SJSA1 (cell line): ENCODE data around the gene RASA3. TPM values are rescaled to one million over a fixed set of nuclear protein-coding genes. Genes with fewer than 3 reads are reported as not detected.

ENCODE experiments used
- DNase-seq, 2 experiments: peaks; one replicate each; pipeline ENCODE4 v3.0.0-alpha.2; 2015 to 2020; ENCODE audit warnings: low spot score in 2 of 2, low read depth in 1 of 2
- H3K27ac ChIP-seq: fragments of 250-450 bp; sonication (Bioruptor Pico); 2 replicates; pipeline ENCODE4 v1.5.1; 2020; ENCODE audit warnings: mild to moderate bottlenecking, moderate library complexity
- H3K27me3 ChIP-seq: fragments of 250-450 bp; sonication (Bioruptor Pico); replicated peaks from 2 replicates; pipeline ENCODE4 v1.5.1; 2020; ENCODE audit warnings: mild to moderate bottlenecking, moderate library complexity
- H3K36me3 ChIP-seq: fragments of 250-450 bp; sonication (Bioruptor Pico); 2 replicates; pipeline ENCODE4 v1.5.1; 2020; ENCODE audit warnings: mild to moderate bottlenecking
- H3K4me1 ChIP-seq: fragments of 250-450 bp; sonication (Bioruptor Pico); replicated peaks from 2 replicates; pipeline ENCODE4 v1.6.1; 2021; ENCODE audit warnings: mild to moderate bottlenecking
- H3K4me3 ChIP-seq: fragments of 250-450 bp; sonication (Bioruptor Pico); 2 replicates; pipeline ENCODE4 v1.5.1; 2020; ENCODE audit warnings: mild to moderate bottlenecking
- H3K9me3 ChIP-seq: fragments of 250-450 bp; sonication (Bioruptor Pico); replicated peaks from 2 replicates; pipeline ENCODE4 v1.5.1; 2020; ENCODE audit warnings: mild to moderate bottlenecking
- total RNA-seq: library from RNA; depleted of rRNA; stranded (reverse); fragments of >200 nt; shearing (Covaris generic); gene quantifications from 2 replicates; pipeline ENCODE4 v1.2.3, GENCODE V29; 2014; rRNA removed

RASA3 gene
- total RNA-seq, 1 experiment from 2014 or later: 19.8 TPM

GRCh38 chr13:113930671-113931637, 201.5 kb downstream of the RASA3 start:
- peaks cover 31% of the 10 kb centered on the region for H3K4me1 ChIP-seq
- 0 out of 2 replicates have a peak, but pooled peaks cover 3% of the 10 kb centered on the region for H3K9me3 ChIP-seq
- no peaks in the 10 kb centered on the region for H3K27me3 ChIP-seq
- H3K4me3 ChIP-seq: no peak overlapping the region
- no peaks in the 10 kb centered on the region for H3K36me3 ChIP-seq
- DNase-seq: no peak
- no peak overlapping the region for H3K27ac ChIP-seq

GRCh38 chr13:113929628-113930615, 202.5 kb downstream of the RASA3 start:
- peaks cover 31% of the 10 kb centered on the region for H3K4me1 ChIP-seq
- no peak overlapping the region for H3K4me3 ChIP-seq
- H3K36me3 ChIP-seq: no peaks in the 10 kb centered on the region
- H3K27ac ChIP-seq: no peak overlapping the region
- 0 out of 2 replicates have a peak, but pooled peaks cover 3% of the 10 kb centered on the region for H3K9me3 ChIP-seq
- no peaks in the 10 kb centered on the region for H3K27me3 ChIP-seq
- peak in 1 of 2 experiments; percentile 28 for DNase-seq

- no peaks in the 10 kb centered on the region for H3K36me3 ChIP-seq
- DNase-seq: peak; percentile 57 to 67
- H3K4me3 ChIP-seq: no peak overlapping the region
- H3K27me3 ChIP-seq: no peaks in the 10 kb centered on the region
- no peak overlapping the region for H3K27ac ChIP-seq
- H3K9me3 ChIP-seq: 0 out of 2 replicates have a peak, but pooled peaks cover 3% of the 10 kb centered on the region
- peaks cover 31% of the 10 kb centered on the region for H3K4me1 ChIP-seq
These were observed 203.5 kb downstream of the RASA3 start for GRCh38 chr13:113928685-113929627.

Other genes with a start within 250 kb of the RASA3 start
- gene C13orf46, start 158.5 kb downstream of the RASA3 start, total RNA-seq: not detected in 2 replicates
- gene CFAP97D2, start 46.6 kb upstream of the RASA3 start, total RNA-seq: 0.08 TPM in 1 of 2 replicates, not detected in the other
- 16.5 and 27.2 TPM in 2 replicates for gene CDC16, start 102.3 kb upstream of the RASA3 start, total RNA-seq
- 29.9 and 35.2 TPM in 2 replicates for gene UPF3A, start 149.0 kb upstream of the RASA3 start, total RNA-seq
- 2.4 and 9.7 TPM in 2 replicates for gene CHAMP1, start 181.9 kb upstream of the RASA3 start, total RNA-seq